GM18502 (cell line): ENCODE results near the gene LALBA.
"Not testable (repeated sequence)": the region's sequence is repeated elsewhere in the genome, so short reads cannot be mapped to it uniquely, and the experiment has no call there.

Experiments used
- ATAC-seq: cut with Tn5 transposase; IDR thresholded peaks from one replicate; pipeline ENCODE4 v1.9.1; 2021; ENCODE audit warnings: mild to moderate bottlenecking; ENCODE audit not compliant: unreplicated experiment, poor library complexity

The LALBA gene

DNA sequence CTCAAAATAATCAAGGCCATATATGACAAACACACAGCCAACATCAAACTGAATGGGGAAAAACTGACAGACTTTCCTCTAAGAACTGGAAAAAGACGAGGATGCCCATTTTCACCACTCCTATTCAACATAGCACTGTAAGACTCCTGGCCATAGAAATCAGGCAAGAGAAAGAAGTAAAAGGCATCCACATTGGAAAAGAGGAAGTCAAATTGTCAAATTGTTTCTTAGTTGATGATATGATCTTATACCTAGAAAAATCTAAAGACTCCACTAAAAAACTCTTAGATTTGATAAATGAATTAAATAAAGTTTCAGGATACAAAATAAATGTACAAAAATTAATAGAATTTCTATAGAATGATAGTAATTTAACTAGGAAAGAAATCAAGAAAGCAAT is 33.2 kb downstream of the LALBA start:
- no peak for ATAC-seq

DNA sequence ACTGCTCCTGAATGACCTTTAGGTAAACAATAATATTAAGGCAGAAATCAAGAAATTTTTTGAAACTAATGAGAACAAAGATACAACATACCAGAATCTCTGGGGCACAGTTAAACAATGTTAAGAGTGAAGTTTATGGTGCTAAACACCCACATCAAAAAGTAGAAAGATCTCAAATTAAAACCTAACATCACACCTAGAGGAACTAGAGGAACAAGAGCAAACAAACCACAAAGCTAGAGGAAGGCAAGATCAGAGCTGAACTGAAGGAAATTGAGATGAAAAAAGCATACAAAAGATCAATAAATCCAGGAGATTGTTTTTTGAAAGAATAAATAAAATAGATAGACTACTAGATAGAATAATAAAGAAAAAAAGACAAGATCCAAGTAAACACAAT is 37.2 kb downstream of the LALBA start:
- no peak for ATAC-seq

DNA sequence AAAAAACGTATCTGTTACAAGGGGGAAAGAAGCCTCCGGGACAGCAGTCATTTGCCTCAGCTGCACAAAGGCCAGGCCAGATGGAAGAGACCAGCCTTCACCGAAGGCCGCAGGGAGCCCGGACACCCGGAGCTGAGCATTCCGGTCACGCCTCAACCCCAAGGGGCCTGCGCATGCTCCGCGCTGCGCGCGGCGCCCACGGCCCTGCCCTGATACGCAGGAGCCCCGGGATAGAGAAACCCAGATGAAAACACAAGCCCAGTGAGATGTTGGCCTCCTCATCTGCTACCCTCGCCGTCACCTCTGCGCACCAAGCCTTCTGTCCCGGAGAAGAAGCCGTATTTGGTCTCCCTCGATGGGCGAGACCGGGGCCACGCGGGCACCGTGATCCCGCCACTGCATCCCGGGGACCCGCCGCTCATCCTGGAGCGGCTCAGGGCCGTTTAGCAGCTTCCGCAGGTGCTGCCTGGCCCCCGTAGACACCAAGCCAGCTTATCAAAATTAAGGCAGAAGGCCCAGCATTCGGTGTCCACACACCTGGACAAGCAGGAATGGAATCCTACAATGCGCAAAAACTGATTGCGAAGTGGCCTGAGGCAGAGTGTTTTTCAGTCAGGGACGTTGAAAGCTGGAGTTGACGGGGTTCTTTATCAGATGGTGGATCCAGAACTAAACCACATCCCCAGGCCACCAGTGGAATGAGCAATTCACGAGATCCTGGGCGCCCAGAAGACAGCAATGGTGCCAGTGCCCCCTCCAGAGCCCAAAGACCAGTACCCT is 41.8 kb downstream of the LALBA start:
- no peak for ATAC-seq

DNA sequence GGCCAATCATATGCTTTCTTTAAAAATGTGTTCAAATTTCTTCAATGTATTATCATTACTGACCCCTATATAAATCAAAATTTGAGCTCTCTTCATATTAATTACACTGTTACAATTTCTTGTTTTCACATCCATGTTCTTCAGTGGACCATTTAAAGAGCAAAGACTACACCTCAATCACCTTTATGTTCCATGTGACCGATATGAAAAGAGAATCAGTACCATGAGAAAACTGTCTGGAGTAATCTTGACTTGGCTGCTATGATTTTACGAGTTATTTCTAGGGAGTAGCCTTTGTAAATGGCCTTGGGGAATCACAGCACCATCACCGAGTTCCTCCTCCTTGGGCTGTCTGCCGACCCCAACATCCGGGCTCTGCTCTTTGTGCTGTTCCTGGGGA is 44.5 kb downstream of the LALBA start, which contains the start of gene OR8S1:
OR8S1 (plus strand) TSS at position 301 of the 400 bp plus-strand sequence; CDS start at position 301, 0 bp downstream.
- no peak for ATAC-seq

DNA sequence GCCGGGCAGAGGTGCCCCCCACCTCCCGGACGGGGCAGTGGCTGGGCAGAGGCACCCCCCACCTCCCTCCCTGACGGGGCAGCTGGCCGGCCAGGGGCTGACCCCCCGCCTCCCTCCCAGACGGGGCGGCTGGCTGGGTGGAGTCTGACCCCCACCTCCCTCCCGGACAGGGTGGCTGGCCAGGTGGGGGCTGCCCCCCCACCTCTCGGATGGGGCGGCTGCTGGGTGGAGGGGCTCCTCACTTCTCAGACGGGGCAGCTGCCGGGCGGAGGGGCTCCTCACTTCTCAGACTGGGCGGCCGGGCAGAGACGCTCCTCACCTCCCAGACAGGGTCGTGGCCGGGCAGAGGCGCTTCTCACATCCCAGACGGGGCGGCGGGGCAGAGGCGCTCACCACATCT is 49.5 kb downstream of the LALBA start:
- ATAC-seq = not testable (repeated sequence)
